GM10248 (cell line): Measurements from ENCODE around the gene TIPIN.
"Not testable (repeated sequence)": the region's sequence is repeated elsewhere in the genome, so short reads cannot be mapped to it uniquely, and the experiment has no call there.

Experiments
- CTCF ChIA-PET: fragments of 300-600 bp; sonication (Branson Sonifier 250); formaldehyde crosslinking; extraction: SDS; loops from one replicate; lab custom pipeline; 2021; ENCODE audit warnings: antibody characterized with exemption; lab: Yijun Ruan, JAX
- POLR2A ChIA-PET: fragments of 350-650 bp; sonication (Branson Sonifier 250); formaldehyde crosslinking; extraction: SDS; loops from one replicate; lab custom pipeline; 2020; ENCODE audit warnings: antibody characterized with exemption; lab: Yijun Ruan, JAX
- DNase-seq: peaks from one replicate; pipeline ENCODE4 v3.0.0; 2012; ENCODE audit errors: extremely low spot score
- TF ChIP-seq, protein P1 (sequence below): IDR thresholded peaks from 2 replicates; pipeline ENCODE4 v1.5.1; 2012; ENCODE audit warnings: mild to moderate bottlenecking, low read depth; ENCODE audit errors: extremely low read depth, missing control alignments, control extremely low read depth

Gene TIPIN

DNA sequence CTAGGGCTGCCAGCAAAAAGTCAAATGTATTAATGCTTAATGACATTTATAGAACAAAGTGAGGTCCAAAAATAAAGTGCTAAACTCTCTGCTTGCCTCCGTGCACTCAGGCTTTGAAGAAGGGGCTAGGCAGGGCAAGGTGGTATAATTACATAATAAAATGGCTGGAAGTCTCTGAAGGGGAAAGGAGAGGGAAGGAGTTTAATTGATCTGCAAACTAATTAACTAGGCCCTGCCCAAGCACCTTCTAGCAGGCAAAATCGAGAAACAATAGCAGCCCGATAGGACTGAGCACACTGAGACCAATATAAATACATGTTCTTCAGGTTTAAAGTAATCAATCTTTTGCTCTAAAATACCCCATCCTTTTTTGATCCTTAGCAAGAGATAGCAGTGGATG is 50.1 kb downstream of the TIPIN start:
- DNase-seq = no peak
- POLR2A ChIA-PET = no interaction called here
- CTCF ChIA-PET = no interaction called here
- TF ChIP-seq, protein P1, sequence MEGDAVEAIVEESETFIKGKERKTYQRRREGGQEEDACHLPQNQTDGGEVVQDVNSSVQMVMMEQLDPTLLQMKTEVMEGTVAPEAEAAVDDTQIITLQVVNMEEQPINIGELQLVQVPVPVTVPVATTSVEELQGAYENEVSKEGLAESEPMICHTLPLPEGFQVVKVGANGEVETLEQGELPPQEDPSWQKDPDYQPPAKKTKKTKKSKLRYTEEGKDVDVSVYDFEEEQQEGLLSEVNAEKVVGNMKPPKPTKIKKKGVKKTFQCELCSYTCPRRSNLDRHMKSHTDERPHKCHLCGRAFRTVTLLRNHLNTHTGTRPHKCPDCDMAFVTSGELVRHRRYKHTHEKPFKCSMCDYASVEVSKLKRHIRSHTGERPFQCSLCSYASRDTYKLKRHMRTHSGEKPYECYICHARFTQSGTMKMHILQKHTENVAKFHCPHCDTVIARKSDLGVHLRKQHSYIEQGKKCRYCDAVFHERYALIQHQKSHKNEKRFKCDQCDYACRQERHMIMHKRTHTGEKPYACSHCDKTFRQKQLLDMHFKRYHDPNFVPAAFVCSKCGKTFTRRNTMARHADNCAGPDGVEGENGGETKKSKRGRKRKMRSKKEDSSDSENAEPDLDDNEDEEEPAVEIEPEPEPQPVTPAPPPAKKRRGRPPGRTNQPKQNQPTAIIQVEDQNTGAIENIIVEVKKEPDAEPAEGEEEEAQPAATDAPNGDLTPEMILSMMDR = no peak

DNA sequence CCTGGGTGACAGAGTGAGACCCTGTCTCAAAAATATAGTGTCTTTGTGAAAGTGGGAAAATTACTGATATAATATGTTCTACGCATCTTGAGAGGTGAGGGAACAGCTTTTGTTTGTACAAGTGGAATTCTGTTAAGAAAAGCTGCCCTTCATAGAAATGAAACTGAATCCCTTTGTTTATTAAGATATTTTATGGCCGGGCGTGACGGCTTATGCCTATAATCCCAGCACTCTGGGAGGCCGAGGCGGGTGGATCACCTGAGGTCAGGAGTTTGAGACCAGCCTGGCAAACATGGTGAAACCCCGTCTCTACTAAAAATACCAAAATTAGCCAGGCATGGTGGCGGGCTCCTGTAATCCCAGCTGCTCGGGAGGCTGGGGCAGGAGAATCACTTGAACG is 52.1 kb downstream of the TIPIN start:
- CTCF ChIA-PET = interaction anchor here (0.9 kb wide), 1 partner anchor 16 kb away, joined by 3 read pairs; no protein-coding TSS in a partner anchor
- POLR2A ChIA-PET, DNase-seq: not testable (repeated sequence)

DNA sequence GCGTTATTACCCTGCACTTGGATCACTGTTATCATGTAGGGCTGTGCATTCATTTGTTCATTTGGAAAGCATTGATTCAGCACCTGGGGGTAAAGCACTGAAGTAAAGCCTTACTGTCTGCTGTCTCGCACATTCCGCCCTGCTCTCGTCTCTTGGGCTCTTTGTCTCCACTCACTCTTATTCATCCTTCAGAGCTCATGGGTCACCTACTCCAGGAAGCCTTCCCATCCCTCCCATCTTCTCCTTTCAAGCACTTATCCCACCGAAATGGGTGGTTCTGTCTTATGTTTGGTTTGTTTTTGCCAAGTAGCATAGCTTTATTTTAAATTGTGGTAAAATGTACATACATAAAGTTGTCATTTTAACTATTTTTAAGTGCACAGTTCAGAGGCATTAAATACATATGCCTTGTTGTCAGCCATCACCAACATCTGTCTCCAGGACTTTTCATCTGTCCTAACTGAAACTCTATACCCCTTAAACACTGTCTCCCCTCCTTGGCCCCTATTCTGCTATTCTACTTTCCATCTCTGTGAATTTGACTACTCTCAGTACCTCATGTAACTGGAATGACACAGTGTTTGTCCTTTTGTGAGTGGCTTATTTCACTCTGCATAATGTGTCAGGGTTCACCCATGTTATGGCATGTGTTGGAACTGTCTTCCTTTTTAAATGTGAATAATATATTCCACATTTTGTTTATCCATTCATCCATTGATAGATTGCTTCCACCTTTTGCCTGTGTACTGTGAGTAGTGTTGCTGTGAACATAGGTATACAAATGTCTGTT is 53.8 kb downstream of the TIPIN start:
- ChIA-PET POLR2A (no interaction called here), CTCF (interaction anchor here (1.1 to 1.9 kb wide), 2 partner anchors 15 to 196 kb away, joined by 3 to 5 read pairs; partner anchors contain the start of gene SNAPC5)
- TF ChIP-seq, protein P1 = no peak
- no peak for DNase-seq

DNA sequence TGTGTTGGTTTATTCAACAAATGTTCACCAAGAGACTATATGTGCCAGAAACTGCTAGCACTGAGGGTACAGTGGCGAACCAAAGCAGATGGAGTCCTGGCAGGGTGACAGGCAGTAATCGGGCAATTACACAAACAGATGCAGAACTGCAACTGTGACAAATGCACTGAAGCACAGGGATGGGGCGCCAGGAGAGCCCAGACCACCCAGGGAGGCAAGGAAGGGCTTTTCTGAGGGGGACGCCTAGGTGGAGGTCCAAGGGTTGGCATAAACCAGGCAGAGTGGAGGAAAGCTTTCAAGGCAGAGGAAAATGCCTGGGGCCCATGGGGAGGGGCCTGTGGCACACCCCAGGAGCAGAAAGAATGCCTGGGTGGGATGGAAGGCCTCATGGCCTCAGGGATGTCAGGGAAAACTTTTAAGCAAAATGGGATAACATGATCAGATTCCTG is 57.7 kb downstream of the TIPIN start:
- no peak for DNase-seq
- ChIA-PET POLR2A (no interaction called here), CTCF (no interaction called here)
- TF ChIP-seq, protein P1 = no peak

DNA sequence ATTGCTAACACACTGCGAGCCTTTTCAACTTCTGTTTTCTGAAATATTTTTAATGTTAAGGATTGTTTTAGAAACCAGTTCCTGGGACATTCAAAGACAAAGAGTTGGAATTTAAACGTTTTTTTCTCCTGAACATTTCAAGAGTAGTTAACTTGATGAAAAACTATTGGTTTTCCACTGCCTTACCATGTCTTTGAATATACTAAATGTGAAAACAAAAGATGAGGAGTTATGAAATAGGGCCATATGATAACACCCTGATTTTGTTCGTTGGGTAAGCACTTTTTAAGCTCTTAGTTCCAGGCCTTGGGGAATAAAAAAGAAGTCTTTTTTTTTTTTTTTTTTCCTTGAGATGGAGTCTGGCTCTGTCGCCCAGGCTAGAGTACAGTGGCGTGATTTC is 60.3 kb downstream of the TIPIN start:
- ChIA-PET POLR2A (interaction anchor here (0.7 kb wide), 1 partner anchor 325 kb away, joined by 3 read pairs; no protein-coding TSS in a partner anchor), CTCF (interaction anchor here (2.1 to 5.3 kb wide), 3 partner anchors 8 to 202 kb away, joined by 8 to 28 read pairs (median 10); partner anchors contain the start of gene SNAPC5)
- TF ChIP-seq, protein P1 = no peak
- DNase-seq = no peak

DNA sequence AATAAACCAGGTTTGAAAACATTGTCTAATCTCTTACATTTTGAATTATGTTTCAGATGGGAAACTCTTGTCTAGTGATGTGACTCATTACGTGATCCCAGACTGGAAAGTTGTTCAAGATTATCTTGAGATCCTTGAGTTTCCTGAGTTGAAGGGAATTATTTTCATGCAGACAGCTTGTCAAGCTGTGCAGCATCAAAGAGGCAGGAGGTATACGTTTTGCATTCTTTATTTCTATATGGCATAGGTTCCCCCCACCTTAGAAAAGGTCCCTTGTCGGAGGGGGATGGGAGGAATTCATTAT is 61.6 kb downstream of the TIPIN start:
- TF ChIP-seq, protein P1 = no peak
- POLR2A ChIA-PET = no interaction called here
- CTCF ChIA-PET = interaction anchor here (1.0 to 5.3 kb wide), 3 partner anchors 11 to 203 kb away, joined by 3 to 28 read pairs (median 8); partner anchors contain the start of gene SNAPC5
- DNase-seq = no peak
